GM19438 (cell line): ENCODE data around the gene KYAT1.

Source experiments
- ATAC-seq: cut with Tn5 transposase; IDR thresholded peaks from one replicate; pipeline ENCODE4 v1.9.1; 2021; ENCODE audit warnings: low read depth; ENCODE audit not compliant: unreplicated experiment

KYAT1 gene

DNA sequence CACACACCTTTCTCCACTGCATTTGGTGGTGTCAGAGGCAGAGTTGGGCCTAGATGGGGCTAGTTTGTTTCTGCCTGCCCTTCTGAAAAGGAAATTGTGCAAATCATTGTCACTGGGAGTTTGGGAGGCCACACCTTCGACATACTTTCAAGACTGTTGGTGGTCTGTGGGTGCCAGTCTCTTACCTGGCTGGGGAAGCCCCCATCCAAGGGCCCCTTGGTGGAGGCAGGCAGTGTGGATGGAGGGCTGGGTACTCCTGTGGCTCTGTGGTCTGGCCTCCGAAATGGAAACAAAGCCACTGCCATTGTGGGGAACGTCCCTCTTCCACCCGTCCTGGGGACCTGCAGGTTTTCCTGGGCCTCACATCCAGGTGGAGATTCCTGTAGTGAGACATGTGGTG lies 28.1 kb upstream of the KYAT1 start:
- no peak for ATAC-seq

DNA sequence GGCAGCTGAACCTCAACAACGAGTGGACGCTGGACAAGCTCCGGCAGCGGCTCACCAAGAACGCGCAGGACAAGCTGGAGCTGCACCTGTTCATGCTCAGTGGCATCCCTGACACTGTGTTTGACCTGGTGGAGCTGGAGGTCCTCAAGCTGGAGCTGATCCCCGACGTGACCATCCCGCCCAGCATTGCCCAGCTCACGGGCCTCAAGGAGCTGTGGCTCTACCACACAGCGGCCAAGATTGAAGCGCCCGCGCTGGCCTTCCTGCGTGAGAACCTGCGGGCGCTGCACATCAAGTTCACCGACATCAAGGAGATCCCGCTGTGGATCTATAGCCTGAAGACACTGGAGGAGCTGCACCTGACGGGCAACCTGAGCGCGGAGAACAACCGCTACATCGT lies 26.6 kb upstream of the KYAT1 start:
- ATAC-seq: no peak

DNA sequence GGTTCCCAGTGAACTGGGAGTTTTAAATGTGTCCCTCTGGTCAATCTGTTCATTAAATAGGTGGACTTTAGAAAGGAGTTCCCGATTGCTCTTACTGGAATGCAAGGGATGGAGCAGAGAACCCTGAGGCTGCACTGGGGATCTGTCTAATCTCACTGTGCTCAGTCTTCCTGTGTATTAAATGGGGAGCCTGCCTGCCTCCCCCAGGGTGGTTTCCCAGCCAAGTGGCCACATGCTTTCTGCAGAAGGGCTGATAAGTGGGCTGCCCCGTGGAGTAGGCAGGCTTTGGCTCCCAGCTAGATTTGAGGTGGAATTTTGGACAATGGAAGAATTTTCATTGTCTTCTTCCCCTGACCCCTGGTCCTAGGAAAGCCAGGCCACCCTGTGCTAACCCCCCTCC lies 25.0 kb upstream of the KYAT1 start:
- ATAC-seq: no peak

DNA sequence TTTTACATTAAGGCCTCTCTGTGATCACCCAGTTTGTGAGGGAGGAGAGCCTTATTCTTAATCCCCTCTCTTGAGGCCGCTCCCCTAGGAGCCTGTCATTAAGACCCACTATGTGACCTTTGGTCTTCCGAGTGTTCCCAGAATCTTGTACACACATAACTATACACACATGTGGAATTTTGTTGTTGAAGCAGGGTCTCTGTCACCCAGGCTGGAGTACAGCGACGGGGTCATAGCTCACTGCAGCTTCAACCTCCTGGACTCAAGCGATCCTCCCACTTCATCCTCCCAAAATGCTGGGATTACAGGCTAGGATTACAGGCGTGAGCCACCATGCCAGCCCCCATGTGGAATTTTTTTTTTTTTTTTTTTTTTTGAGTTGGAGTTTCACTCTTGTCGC lies 24.2 kb upstream of the KYAT1 start:
- no peak for ATAC-seq

DNA sequence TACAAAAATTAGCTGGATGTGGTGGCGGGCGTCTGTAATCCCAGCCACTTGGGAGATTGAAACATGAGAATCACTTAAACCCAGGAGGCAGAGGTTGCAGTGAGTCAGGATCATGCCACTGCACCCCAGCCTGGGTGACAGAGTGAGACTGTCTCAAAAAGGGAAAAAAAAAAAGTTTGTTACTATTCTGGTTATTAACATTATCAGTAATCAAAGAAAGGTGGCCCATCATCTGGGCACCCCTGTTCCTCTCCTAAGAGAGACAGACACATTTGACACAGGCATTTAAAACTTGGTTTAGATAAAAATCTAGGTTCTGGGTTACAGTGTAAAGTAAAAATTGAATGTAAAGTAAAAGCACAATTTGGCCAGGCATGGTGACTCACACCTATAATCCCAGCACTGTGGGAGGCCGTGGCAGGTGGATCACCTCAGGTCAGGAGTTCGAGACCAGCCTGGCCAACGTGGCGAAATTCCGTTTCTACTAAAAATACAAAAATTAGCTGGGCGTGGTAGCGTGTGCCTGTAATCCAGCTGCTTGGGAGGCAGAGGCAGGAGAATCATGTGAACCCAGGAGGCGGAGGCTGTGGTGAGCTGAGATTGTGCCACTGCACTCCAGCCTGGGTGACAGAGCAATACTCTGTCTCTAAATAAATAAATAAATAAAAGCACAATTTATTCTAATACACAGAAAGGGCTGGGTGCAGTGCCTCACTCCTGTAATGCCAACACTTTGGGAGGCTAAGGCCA lies 22.3 kb upstream of the KYAT1 start:
- no peak for ATAC-seq

DNA sequence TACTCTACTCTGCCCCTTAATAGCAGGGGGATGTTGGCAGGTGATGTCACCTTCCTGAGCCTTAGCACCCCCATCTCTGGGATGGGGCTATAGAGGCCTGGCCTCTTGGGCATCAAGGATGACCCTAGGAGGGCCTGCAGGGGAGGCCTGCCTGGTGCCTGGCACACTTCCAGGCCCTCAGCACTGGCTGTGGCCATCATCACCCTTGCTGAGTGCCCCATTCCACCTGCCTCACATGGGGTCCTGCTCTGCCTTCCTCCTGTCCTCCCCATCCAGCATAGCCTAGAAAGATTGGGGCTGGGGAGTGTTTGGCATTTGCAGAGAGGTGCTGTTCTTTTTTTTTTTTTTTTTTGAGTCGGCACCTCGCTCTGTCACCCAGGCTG lies 21.3 kb upstream of the KYAT1 start:
- ATAC-seq: no peak

DNA sequence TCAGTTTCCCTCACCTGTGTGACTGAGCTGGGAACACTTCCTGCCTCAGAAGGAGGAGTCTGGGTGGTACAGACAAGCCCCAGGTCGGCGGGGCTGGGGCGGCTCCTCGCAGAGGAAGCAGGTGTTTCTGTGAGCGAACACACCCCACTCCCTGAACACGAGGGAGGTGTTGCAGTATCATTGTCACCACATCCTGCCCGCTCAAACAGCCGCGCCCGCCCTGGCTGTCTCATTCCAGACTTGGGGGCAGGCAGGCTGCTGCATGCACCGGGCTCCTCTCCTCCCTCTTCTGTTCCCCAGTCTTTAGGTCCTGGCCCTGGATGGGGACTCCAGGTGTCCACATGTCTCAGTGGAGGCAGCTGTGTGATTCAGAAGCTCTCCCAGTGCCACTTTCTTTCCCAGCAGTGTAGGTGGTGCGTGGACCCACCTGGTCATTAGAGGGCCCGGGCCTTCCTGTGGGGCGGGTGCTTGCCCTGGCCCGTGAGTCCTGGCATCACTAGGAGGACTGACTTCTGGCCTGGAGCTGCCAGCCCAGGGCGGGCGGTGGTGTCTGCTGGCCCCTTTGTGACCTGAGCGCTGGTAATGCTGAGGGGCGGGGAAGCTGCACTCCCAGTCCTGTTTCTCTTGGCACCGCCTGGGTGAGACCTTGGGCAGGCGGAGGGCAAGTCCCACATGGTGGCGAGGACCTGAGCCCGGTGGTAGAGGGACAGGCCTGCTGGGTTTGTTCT lies 20.8 kb upstream of the KYAT1 start:
- peak; percentile 82 for ATAC-seq

DNA sequence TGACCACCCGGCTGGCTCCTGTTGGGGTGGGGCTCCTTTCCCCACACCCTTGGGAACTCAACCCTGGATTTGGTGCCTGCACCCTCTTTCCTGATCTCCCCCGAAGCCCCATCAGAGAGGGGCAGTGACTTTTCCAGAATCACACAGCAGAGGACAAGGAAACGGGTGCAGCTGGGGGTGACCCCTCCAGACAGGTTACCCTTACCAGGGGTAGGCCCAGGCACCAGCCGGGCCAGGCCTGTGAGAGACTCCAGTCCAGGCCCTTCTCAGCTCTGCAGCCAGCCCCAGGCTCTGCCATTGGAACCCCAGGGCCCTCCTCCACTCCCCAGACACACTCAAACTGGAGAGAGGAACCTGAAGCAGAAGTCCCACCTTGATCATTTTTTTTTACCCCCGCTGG lies 20.1 kb upstream of the KYAT1 start:
- ATAC-seq: peak; percentile 26

DNA sequence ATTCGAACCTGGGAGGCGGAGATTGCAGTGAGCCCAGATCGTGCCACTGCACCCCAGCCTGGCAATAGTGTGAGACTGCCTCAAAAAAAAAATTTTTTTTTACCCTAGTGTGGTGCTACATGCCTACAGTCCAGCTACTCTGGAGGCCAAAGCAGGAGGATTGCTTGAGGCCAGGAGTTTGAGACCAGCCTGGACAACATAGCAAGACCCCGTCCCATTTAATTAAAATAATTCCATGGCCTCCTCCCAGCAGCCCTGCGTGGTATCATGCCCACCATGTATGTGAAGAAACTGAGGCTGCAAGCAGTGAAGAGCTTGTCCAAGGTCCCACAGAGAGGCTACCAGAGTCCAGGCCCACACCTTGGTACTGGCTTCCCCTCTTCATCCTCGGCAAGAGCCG lies 19.6 kb upstream of the KYAT1 start:
- no peak for ATAC-seq

DNA sequence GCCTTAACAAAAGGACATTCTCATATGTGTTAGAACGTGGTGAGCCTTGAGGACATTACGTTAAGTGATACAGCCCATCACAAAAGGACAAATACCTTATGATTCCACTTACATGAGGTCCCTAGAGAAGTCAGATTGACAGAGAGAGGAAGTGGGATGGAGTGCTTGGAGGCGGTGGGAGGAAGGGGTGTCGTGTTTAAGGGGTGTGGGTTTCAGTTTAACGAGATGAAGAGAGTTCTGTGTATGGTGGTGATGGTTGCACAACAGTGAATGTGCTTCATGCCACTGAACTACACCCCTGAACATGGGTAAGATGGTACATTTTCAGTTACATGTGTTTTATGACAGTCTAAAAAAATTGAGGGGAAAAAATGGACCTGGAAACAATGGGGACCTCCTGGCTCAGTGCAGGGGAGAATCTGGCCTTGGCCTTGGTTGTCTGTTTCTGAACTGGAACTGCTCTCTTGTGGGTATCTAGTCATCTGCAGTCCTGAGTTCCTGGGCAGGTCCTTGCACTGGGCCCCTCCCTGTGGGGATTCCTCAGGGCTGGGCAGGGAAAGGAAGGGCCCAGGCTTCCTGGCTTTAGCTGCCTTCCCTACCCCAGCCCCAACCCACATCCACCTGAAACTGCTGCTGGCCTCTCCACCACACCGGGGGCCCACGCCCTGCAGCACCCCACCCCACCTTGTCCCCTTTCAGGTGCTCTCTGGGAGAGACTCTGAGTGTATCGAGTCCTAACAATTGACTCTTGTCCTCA lies 18.0 kb upstream of the KYAT1 start:
- ATAC-seq: no peak

DNA sequence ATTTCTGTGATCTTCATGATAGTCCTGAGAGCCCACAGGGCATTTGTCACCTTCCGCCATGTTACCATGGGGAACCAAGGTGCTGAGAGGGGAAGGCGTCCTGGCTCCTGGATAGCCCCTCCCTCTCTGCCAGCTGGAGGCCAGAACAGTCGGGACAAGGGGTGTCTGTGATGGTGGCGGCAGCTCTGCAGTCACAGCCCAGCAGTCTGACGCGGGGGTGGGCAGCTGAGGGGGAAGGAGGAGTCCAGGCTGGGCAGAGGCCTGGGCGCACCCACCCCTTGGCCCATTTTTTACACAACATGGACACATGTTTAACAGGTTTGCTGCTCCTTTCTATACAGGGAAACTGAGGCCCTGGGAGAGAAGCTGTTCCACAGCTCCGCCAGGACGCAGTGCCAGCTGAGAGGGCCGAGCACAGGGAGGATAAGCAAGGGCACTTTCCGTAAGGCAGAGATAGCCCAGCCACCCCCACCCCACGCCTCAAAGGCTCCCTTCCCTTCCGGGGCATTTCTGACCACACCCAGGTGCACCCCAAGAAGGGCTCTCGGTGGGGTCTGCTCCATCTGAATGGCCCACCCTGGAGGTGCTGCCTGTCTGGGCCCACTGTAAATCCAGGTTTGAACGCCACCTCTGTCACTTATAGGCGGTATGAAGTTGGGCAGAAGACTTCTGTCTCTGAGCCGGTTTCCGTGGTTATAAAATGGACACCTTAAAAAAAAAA lies 17.3 kb upstream of the KYAT1 start:
- ATAC-seq: no peak

DNA sequence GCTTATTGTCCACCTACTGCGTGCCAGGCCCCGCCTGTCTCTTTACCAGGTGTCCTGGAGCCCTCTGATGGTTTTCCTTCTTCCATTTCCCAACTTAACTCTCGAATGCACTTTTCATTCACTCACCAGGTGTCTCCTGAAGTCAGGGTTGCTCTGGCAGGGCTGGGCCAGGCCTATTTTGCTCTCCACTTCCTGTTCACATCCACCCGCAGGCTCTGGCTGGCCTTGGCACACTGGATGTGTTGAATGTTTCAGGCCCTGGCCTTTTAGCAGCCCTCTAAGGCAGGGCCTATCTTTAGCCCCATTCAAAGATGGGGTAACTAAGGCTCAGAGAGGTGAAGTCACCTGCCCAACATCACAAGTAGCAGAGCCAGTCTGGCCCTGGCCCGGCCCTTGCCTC lies 16.6 kb upstream of the KYAT1 start:
- ATAC-seq: no peak

DNA sequence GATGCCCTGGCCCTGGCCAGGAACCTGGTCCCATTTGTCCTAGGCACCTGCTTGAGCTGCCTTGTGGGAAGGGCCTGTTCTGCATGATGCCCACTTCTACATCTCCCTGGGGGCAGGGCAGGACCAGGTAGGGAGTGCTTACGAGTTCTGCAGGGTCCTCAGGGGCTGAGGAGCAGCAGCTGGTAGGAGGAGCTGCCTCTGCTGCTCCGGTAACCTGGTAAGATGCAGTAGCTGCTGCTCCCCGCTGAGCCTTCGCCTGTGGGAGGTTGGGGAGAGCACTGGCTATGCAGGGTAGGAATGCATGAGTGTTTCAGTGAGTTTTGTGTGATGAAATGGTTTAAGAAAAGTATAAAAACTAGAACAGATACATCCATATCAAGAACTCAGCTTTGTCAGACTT lies 13.8 kb upstream of the KYAT1 start:
- no peak for ATAC-seq

DNA sequence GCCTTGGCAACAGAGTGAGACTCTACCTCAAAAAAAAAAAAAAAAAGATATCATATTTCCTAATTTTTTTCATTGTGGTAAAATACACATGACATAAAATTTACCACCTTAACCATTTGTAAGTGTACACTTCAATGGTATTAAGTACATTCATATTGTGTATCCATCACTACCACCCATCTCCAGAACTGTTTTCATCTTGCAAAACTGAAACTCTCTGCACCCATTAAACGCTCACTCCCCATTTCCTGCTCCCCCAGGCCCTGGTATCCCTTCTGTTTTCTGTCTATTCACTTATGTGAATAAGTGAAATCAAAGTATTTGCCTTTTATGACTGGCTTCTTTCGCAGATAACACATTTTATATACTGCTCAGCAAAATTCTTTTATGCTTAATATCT lies 13.0 kb upstream of the KYAT1 start:
- no peak for ATAC-seq

DNA sequence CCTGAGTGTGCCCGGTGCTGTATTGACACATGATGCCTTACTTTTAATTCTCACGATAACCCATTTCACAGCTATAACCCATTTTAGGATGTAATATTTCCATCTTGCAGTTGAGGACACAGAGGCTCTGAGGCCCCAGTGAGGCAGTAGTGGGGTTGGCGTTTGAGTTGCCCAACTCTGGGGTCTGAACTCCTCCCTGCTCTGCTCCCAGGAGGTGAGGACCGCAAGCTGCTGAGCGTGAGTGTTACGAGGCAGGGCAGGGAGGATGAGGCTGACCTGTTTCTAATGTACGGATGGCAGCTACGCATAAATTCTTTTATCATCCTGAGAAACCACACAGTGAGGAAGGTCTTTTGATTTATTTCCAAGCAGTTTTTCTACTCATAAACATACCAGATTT lies 11.6 kb upstream of the KYAT1 start:
- ATAC-seq: no peak

DNA sequence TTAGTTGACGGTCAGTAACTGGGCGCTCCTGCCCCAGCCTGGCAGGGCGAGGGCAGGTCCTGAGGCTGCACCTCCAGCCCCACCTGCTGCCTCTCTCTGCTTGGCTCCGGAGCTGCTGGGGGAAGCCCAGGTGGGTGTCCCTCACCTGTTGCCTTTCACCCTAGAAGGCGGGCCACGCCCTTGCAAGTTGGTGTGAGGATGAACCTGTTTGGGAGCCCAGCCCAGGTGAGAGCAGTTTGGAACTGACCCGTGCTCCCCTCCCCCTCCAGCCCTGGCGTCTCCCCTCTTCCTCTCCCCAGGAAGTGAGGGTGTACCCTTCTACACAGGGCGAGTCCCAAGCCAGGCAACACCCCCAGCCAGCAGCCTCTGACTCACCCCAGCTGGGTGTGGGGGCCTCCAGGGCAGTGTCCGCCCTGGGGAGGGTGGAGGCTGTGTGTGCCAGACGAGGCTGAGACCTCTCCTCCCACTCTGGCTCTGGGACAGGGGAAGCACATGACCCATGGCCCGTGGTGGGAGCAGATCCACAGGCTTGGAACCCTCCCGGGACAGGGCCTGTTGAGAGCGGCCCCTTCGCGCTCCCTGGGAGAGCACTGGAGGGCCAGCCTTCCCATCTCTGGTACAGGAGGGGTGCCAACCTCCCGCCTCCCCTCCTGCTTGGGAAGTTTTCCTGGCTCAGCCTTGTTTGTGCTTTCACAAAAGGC lies 10.6 kb upstream of the KYAT1 start:
- no peak for ATAC-seq

DNA sequence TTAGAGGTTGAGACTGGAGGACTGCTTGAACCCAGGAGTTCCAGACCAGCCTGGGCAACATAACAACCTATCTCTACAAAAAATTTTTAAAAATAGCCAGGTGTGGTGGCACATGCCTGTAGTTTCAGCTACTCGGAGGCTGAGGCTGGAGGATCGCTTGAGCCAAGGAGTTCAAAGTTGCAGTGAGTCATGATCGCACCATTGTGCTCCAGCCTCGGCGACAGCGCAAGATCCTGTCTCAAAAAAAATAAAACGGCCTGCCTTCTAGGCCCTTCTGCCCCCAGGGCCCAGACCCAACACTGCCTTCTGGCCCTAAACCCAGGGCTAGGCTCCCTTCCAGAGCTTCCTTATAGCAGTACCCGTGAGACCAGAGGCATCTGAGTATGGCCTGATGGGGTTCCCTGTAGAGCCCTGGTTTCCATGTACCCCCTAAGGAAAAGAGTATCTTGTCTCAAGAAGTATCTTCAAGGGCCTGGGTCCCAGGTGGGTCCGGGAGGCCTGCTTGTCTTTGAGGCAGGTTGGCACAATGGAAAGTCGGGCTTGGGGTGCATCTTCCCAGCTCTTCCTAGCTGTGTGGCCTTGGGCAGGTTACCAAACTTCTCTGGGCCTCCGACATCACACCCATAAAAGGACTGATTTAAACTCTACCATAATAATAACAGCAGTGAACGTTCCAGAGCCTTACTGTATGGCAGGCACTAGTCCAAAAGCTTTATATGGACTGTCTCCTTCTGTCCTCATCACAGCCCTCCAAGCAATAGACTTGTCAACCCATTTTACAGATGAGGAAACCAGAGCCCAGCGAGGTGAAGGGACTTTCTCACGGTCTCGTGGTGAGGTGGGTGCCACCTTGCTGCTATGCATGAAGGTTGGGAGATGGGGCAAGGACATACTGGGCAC lies 9.8 kb upstream of the KYAT1 start:
- no peak for ATAC-seq

DNA sequence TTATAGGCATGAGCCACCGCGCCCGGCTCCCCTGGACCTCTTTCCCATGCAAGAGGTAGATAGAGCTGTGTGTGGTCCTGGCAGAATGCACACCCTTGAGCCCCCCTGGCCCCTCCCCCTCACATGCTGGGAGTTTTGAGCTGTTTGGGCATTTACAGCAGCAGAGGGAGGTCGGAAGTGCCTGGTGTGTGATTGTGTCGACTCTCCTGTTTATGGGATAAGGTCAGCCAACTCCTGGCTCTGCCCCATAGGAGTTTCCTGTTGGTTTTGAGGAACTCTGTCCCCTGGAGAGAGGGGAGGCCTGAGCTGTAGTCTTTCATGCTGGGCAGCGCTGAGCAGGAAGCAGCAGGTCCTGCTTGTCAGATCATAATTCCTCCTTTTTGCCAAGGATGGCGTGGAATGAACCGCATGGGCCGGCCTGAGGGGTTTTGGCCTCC lies 6.2 kb upstream of the KYAT1 start:
- ATAC-seq: no peak

DNA sequence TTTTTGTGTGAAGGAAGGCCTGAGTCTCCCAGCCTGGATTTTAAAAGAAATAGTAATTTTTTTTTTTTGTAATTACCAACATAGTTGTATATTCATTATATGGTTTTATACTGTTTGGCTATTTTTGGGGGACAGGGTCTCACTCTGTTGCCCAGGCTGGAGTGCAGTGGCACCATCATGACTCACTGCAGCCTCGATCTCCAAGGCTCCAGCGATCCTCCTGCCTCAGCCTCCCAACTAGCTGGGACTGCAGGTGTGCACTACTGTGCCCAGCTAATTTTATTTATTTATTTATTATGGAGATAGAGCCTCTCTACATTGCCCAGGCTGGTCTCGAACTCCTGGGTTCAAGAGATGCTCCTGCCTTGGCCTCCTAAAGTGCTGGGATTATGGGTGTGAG lies 5.3 kb upstream of the KYAT1 start:
- ATAC-seq: no peak
